ENCODE measurements around the gene PDCD1LG2.
"Not testable (repeated sequence)": the region's sequence is repeated elsewhere in the genome, so short reads cannot be mapped to it uniquely, and the experiment has no call there.

PDCD1LG2 gene

DNA sequence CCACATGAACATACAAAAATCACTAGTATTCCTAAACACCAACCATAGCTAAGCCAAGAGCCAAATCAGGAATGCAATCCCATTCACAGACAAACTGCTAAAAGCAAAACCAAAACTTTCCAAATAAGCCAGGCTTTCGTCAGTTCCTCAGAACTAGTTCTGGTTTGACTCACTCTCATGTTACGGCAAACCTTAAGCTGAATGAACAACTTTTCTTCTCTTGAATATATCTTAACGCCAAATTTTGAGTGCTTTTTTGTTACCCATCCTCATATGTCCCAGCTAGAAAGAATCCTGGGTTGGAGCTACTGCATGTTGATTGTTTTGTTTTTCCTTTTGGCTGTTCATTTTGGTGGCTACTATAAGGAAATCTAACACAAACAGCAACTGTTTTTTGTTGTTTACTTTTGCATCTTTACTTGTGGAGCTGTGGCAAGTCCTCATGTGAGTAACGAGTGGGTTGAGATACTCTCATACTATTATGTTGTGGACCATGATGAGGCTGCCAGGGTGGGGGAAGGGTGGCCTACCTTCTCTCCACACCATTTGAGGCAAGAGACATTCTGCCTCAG is at the start of gene PDCD1LG2:
Gene PDCD1LG2 (plus strand): TSS at position 172 of the 572 bp plus-strand sequence. CDS start 12,016 bp downstream, outside the sequence.
- peak; percentile 66 for DNase-seq

DNA sequence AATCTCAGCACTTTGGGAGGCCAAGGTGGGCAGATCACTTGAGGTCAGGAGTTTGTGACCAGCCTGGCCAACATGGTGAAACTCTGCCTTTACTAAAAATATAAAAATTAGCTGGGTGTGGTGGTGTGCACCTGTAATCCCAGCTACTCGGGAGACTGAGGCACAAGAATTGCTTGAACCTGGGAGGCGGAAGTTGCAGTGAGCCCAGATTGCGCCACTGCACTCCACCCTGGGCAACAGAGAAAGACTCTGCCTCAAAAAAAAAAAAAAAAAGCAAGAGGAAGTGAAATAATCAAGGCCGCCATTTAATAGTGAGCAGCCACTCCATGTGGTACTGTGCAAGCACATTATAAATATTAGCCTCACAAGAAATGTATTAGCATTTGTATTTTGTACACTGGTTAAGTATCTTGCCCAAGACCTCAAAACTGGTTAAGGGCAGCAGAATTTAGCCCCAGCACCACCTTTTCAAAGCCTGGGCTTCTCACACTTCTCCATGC is 45.5 kb upstream of the PDCD1LG2 start:
- in situ Hi-C loops (cut with HindIII; ENCODE audit: low pct_ligation_motif_present, low pct_unique_long_range_greater_than_20kb, low sequenced_read_pairs); DNase-seq: not testable (repeated sequence)

More for the DNA sequence above, at the start of gene PDCD1LG2:
- in situ Hi-C loops (cut with HindIII; ENCODE audit: low pct_ligation_motif_present, low pct_unique_long_range_greater_than_20kb, low sequenced_read_pairs): no loop called here

DNA sequence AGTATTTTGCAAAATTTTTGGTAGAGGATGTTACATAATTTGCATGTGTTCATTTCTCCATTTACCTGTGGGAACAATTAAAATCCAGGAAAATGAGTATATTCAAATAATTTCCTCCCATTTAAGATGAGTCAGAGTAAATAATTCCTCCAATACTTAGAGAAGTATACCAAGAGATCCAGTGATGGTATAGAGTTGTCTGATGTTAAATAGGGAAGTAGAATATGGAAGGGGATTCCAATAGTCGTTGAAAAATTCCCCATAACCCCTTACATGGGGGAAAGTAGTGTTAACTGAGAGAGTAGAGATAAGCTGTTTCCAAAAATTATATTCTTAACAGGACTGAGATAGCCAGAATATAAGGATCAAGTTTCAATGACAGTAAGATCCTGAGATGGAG is 44.3 kb upstream of the PDCD1LG2 start:
- DNase-seq: no peak
- in situ Hi-C loops (cut with HindIII; ENCODE audit: low pct_ligation_motif_present, low pct_unique_long_range_greater_than_20kb, low sequenced_read_pairs): no loop called here

DNA sequence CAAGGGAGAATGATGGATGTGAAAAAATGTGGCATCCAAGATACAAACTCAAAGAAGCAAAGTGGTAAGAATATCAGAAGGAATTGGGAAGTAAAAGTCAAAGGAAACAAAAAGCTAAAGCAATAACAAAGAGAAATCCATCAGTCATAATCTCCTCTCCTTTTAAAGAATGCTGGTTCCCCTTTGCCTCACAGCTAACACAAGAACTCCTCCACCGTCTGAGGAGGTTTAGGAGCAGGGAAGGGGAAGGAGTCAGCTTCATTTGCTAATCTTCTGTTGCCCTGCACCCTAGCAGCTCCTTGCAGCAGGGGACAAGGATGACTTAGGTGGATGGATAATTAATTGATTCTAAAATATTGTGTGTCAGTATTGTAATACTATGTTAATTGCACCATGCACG is 43.6 kb upstream of the PDCD1LG2 start:
- no peak for DNase-seq
- in situ Hi-C loops (cut with HindIII; ENCODE audit: low pct_ligation_motif_present, low pct_unique_long_range_greater_than_20kb, low sequenced_read_pairs): no loop called here

DNA sequence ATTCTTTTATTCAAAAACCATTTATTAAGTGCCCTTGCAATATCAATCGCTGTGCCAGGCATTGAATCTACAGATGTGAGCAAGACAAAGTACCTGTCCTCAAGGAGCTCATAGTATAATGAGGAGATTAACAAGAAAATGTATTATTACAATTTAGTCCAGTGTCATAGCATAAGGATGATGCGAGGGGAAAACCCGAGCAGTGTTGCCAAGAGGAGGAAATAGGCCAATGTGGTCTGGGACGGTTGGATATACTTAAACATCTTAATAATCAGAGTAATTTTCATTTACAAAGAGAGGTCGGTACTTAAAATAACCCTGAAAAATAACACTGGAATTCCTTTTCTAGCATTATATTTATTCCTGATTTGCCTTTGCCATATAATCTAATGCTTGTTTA is 41.5 kb upstream of the PDCD1LG2 start:
- in situ Hi-C loops (cut with HindIII; ENCODE audit: low pct_ligation_motif_present, low pct_unique_long_range_greater_than_20kb, low sequenced_read_pairs): no loop called here
- no peak for DNase-seq

DNA sequence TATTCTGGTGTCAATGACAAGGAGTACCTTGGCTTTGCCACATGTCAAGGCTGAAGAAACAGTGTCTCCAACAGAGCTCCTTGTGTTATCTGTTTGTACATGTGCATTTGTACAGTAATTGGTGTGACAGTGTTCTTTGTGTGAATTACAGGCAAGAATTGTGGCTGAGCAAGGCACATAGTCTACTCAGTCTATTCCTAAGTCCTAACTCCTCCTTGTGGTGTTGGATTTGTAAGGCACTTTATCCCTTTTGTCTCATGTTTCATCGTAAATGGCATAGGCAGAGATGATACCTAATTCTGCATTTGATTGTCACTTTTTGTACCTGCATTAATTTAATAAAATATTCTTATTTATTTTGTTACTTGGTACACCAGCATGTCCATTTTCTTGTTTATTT is 40.2 kb upstream of the PDCD1LG2 start:
- in situ Hi-C loops (cut with HindIII; ENCODE audit: low pct_ligation_motif_present, low pct_unique_long_range_greater_than_20kb, low sequenced_read_pairs): no loop called here
- no peak for DNase-seq

DNA sequence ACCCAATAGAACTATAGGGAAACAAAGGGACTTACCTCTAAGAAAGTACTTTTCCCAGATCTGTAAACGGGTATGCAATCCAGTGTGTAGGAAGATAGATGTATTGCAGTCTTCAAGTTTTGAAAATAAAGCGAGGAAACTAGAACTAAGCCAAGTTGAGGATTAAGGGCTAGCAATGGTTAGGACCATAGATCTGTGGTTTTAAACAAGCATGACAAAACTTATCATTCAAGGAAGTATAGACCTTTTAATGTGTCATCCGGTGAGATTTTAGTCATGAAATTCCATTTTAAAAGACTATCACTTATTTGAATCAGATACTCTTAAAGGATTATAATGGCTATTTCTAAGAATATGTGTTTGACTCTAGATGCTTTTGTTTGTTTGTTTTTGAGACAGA is 39.5 kb upstream of the PDCD1LG2 start:
- in situ Hi-C loops (cut with HindIII; ENCODE audit: low pct_ligation_motif_present, low pct_unique_long_range_greater_than_20kb, low sequenced_read_pairs): no loop called here
- DNase-seq: no peak

DNA sequence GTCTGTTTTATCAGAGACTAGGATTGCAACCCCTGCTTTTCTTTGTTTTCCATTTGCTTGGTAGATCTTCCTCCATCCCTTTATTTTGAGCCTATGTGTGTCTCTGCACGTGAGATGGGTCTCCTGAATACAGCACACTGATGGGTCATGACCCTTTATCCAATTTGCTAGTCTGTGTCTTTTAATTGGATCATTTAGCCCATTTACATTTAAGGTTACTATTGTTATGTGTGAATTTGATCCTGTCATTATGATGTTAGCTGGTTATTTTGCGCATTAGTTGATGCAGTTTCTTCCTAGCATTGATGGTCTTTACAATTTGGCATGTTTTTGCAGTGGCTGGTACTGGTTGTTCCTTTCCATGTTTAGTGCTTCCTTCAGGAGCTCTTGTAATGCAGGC is 34.7 kb upstream of the PDCD1LG2 start:
- DNase-seq; in situ Hi-C loops (cut with HindIII; ENCODE audit: low pct_ligation_motif_present, low pct_unique_long_range_greater_than_20kb, low sequenced_read_pairs): not testable (repeated sequence)

DNA sequence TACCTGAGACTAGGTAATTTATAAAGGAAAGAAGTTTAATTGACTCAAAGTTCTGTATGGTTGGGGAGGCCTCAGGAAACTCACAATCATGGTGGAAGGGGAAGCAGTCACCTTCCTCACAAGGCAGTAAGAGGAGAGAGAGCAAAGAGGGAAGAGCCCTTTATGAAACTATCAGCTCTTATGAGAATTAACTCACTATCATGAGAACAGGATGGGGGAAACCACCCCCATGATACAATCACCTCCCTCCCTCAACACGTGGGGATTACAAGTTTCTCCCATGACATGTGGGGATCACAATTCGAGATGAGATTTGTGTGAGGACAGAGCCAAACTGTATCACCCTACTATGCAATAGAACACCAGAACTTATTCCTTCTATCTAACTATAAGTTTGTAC is 32.1 kb upstream of the PDCD1LG2 start:
- DNase-seq: no peak
- in situ Hi-C loops (cut with HindIII; ENCODE audit: low pct_ligation_motif_present, low pct_unique_long_range_greater_than_20kb, low sequenced_read_pairs): no loop called here

DNA sequence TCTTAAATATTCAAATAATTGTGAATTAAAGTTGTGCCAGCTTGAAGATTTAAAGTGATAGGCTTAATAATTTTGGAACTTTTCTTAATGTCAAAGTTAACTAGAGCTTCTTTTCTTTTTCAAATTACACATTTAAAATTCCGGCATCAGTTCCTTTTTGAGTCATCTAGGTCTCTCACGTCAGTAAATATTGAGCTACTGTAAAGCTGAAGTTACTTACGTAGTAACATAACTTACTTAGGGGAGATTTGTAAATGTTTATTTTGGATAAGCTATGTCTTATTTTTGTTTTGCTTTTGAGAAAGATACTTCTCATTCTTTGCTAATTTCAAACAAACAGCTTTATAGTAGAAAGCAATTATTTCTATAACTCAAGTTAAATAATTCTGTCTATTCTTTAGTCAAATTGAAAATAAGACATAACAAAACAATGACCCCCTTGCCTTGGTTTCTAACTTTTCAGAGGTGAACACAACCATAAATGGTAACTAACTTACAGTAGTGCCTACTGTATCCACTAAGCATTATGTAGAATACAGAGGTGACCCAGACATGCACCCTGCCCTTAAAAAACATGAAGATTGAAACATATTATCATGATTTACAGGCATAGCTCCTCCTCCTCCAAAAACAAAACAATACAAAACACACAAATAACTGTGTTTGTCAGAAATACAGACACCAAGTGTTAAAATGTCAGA is 30.2 kb upstream of the PDCD1LG2 start:
- DNase-seq: no peak
- in situ Hi-C loops (cut with HindIII; ENCODE audit: low pct_ligation_motif_present, low pct_unique_long_range_greater_than_20kb, low sequenced_read_pairs): no loop called here

DNA sequence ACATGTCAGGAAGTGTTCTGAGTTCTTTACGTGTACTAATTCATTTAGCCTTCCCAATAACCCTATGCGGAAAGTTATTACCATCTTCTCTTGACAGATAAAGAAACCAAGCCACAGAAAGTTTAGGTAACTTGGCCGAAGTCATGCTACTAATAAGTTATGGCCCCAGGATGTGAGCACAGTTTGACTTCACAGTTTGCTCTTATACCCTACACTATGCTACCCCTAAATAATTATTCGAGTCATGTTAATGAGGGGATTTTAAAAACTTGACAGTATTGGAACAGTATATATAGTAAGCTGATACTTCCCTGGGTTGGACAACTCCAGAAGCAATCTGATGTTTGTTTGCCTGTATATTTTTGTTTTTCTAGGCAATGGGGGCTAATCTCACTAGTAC is 29.4 kb upstream of the PDCD1LG2 start:
- in situ Hi-C loops (cut with HindIII; ENCODE audit: low pct_ligation_motif_present, low pct_unique_long_range_greater_than_20kb, low sequenced_read_pairs): no loop called here
- DNase-seq: no peak

DNA sequence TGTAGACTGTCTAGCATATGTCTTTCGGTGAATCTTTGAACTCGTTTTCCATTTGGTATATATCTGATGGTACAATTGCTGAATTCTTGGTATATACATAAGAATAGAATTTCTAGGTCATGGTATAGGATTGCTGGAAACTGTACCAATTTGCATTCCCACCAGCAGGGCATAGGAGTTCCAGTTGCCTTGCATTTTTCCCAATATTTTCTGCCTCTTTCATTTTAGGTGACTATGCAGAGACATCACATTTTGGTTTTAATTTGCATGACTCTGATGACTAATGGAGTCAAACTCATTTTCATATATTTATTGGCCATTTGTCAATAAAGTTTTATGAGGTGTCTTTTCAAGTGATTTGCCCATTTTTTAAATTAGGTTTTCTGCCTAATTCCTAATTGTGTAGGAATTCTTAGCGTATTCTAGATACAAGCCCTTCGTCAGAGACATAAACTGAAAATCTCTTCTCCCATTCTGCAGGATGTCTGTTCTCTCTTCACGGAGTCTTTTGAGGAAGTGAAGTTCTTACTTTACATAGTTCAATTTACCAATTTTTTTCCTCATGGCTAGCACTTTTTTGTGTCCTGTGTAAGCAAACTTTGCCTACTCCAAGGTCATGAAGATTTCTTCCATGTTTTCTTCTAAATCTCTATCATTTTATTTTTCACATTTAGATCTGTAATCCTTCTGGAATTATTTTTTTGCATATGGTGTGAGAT is 28.9 kb upstream of the PDCD1LG2 start:
- in situ Hi-C loops (cut with HindIII; ENCODE audit: low pct_ligation_motif_present, low pct_unique_long_range_greater_than_20kb, low sequenced_read_pairs): no loop called here
- DNase-seq: no peak

DNA sequence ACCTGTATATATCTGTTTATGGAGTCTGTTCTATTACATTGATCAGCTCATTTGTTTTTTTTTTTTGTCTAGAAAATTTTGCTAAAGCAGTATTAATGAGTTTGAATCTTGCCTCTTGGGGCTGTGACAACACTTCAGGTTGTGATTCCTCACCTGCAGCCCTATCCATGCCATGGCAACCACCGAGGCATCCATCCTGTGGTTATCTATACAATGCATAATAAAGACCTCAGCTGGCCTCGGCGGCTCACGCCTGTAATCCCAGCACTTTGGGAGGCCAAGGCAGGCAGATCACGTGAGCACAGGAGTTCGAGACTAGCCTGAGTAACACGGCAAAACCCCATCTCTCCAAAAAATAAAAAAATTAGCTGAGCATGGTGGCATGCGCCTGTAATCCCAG is 28.1 kb upstream of the PDCD1LG2 start:
- in situ Hi-C loops (cut with HindIII; ENCODE audit: low pct_ligation_motif_present, low pct_unique_long_range_greater_than_20kb, low sequenced_read_pairs): no loop called here
- DNase-seq: no peak

DNA sequence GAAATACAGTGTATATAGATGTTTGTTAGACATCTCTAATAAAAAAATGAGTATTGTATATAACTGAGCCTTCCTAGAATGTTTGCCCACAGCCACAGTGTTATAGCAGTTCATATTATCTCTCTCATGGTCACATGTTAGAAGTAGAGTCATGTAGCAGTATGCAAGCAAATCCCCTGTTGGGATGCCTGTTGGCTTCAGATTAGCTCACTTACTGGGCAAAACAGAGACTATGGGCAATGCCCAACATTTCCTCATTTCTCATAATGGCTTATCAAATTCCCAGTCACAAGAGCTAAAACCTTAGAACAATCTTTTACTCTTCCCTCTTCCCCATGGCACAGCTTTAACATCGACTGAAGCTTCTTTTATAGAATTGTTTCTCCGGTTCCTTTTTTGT is 27.0 kb upstream of the PDCD1LG2 start:
- in situ Hi-C loops (cut with HindIII; ENCODE audit: low pct_ligation_motif_present, low pct_unique_long_range_greater_than_20kb, low sequenced_read_pairs): no loop called here
- DNase-seq: no peak

DNA sequence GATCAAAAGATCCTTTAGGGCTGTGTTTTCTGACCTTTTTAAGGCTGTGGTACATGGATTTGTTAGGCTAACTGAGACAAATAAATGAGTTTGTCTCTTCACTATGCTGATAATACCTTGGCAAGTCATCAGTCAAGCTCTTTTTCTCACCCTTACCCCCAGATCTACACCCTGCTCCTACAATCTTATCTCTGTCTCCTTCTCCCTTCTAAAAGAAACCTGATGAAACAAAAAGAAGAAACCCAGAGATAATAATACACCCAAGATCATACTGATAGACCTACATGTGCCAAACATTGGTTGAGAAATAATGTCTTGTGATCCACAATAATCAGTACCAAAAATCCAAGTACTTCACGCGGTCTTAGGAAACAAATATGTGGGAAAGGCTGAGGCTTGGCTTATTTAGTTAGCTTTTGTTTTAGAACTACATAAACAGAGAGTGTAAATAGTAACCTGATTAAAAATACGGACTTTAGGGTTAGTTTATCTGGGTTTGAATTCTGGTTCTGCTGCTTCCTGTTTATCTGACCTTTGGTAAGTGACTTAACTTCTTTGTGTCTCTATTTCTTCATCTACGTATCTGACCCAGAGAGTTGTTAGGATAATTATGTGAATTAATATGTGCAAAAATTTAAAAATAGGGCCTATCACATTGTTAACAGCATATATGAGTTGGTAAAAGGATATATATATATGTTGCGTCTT is 24.8 kb upstream of the PDCD1LG2 start:
- in situ Hi-C loops (cut with HindIII; ENCODE audit: low pct_ligation_motif_present, low pct_unique_long_range_greater_than_20kb, low sequenced_read_pairs): no loop called here
- DNase-seq: no peak

DNA sequence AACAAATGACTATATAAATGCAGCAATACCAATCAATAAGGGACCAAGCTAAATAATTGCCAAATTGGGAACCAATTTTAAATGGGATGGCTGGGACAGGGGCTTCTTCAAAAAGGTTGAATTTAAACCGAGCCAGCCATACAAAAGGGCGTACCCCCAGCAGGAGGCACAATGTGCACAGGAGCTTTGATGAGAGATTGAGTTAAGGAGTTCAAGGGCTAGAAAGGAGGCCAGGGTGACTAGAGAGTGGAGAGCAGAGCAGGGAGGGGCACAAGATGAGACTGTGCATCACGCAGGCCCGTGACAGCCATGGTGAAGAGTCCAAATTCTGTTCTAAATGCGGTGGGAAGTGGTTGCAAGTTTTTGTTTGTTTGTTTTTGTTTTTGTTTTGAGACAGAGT is 23.3 kb upstream of the PDCD1LG2 start:
- in situ Hi-C loops (cut with HindIII; ENCODE audit: low pct_ligation_motif_present, low pct_unique_long_range_greater_than_20kb, low sequenced_read_pairs): no loop called here
- no peak for DNase-seq

DNA sequence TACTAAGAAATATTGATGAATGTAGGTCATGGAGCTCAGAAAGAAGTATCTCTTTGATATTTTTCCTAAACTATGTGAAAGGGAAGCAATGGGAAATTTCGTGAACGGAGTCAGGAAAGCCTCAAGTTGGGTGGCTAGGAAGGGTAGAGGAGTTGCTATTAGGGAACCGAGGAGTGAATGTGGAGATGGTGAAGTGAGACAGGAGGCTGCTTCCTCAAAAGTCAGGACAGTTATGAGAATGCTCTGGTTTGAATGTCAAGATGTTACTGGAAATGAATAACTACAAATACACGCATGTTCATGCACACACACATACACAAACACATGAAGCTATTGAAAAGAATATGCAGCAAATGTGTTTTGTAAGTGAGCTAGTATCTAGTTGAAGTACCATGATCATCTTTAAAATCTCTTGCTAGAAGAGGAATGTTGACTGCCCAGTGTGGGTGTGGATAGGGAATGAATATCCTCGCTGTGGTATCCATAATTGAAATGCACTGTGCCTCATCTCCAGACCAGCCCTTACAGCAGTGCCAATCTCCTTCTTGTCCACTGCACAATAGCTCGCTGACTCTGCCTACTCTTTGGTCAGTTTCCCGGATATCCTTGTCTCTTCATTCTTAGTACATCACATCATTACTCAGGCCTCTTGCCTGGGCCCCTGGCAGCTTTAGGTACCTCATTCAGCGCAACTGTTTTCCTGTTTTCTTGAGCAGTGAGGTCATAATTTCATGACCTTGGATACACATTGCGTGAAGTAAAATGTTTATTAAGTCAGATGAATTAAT is 21.9 kb upstream of the PDCD1LG2 start:
- no peak for DNase-seq
- in situ Hi-C loops (cut with HindIII; ENCODE audit: low pct_ligation_motif_present, low pct_unique_long_range_greater_than_20kb, low sequenced_read_pairs): no loop called here

Measured in ACHN (cell line).